Measurements from ENCODE around the gene EPS15.

Gene EPS15

DNA sequence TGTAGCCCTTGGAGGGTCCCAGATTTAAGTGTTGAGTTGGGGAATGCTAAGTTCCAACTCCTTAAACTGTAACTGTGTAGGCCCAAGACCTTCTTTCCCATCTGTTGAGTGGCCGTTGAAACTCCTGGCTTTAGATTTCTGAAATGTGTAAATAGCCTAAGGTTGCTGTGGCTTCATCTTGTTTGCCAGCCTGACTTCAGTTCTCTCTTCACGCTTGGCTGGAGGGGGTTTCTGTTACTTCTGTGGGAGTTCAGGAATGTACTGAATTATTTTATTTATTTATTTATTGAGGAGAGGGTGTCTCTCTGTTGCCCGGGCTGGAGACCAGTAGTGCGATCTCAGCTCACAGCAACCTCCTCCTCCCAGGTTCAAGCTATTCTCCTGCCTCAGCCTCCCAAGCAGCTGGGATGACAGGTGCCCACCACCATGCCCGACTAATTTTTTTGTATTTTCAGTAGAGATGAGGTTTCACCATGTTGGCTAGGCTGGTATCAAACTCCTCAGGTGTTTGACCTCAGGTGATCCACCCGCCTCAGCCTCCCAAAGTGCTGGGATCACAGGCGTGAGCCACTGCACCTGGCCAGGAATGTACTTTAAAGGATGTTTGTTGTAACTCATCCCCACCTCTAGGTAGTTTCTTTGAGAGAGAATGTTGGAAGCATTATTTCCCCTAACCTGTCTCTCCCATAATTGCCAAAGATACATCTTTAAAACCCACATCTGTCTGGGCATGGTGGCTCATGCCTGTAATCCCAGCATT lies 194.6 kb downstream of the EPS15 start:
- DNase-seq (ENCODE audit: extremely low read depth in 1 of 2, low read depth in 1 of 2) = no peak

DNA sequence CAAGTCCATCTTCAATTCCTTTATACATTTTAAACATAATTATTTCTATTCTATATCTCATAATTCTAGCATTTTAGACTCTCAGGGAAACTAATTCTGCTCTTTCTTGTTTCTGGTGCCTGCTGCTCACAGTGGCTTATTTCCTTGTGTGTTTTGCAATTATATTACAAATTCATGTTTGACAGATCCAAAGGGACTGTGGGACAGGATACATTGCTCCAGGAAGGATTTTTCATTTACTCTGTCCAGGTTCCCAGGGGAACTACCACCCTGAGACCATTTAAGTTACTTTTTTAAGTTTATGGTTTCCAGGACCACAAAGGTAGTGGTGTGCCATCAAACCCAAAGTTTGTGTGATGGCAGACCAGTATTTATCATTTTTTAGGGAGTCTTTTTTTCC lies 195.3 kb downstream of the EPS15 start:
- DNase-seq (ENCODE audit: extremely low read depth in 1 of 2, low read depth in 1 of 2) = no peak

DNA sequence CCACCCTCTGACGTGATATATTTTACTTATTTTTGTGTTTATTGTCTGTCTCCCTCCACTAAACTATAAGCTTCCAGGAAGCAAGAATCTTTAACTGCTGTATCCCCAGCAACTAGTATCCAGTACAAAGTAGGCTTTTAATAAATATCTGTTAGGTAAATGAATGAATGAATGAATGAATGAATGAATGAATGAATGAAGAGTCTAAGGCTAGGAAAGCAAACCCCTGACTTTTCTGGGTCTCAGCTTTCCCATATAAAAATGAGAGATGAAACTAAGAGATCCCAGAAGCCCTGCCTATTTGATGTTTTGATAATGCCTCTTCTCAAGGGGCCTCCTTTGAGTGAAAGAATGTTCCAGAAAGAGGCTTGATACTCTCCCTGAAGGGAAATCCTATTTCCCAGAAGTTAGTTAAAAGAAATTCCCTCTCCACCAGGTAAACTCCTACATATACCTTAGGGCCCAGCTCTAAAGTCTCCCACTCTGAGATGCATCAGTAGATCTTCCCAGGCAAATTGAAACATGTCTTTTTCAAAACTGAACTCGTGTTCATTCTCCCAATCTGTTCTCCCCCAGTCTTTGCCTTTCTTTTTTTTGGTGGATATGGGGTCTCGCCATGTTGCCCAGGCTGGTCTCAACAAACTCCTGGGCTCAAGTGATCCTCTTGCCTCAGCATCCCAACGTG lies 196.5 kb downstream of the EPS15 start:
- DNase-seq (ENCODE audit: extremely low read depth in 1 of 2, low read depth in 1 of 2) = no peak

DNA sequence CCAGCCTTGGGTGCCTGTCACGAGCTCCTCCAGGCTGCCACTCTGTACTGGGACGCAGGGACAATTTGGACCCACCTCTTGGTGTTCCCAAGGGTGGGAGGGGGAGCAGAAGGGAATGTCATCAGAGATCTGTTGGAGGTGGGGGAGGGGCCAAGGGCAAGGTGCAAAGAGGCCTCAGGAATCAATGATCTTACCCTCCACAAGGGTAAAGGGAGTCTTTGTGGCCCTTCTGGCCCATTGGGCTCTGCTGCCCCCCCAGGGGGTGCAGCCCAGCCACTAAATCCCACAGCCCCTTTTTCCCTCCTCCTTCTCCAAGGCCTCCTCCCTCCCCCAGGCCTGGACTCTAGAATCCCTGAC lies 197.2 kb downstream of the EPS15 start:
- no peak for DNase-seq (ENCODE audit: extremely low read depth in 1 of 2, low read depth in 1 of 2)

DNA sequence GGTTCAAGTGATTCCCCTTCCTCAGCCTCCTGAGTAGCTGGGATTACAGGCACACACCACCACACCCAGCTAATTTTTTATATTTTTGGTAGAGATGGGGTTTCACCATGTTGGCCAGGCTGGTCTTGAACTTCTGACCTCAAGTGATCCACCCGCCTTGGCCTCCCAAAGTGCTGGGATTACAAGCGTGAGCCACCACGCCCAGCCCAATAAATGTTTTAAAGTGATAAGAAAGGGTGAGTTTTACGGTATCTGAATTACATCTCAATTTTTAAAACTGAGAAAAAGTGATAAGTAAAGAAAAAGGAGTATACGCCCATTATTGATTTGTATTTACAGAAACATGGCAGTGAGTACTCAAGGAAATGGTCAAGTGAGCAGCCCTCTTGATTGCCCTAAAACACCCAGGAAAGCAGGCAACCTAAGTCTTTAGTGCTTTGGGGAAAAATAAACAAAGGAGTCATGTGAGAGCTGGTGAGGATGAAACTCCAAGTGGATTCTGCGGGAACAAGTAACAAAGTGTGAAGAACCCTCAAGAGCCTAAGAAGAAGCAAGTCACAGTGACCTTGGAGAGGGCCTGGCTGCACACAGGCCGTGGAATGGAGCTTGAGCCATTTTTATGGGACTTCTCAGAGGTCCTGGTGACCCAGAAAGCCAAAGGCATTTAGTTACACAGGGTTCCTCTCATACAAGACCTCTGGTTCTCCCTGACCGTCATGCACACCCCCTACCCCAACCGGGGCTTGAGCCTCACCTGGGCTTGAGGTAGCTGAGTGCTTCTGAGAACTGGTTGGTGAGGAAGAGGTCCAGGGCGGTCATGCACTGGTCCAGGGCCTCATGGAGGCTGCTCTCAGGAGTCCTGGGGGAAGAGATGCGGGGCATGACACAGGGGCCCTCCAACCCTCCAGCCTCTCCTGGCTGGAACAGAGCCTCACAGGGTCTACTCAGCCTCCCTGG lies 197.8 kb downstream of the EPS15 start:
- no peak for DNase-seq (ENCODE audit: extremely low read depth in 1 of 2, low read depth in 1 of 2)

DNA sequence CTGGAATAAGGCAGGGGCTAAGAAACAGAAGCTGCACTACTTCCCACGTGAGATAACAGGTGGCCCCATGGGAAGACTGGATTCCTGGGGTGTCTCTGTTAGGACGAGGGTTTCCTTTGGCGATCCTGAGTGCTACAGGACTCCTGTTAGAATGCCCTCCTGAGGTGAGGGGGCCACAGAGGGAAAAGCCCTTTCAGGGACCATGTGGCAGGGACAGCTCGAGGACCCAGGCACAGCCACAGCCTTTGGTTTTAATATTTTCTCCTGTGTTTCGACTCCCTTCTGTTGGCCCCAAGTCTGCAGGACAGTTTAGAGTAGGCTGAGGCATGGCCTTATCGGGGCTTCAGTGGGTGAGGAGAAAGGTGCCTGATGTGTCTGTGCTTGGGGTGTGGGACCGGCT lies 201.3 kb downstream of the EPS15 start:
- no peak for DNase-seq (ENCODE audit: extremely low read depth in 1 of 2, low read depth in 1 of 2)

DNA sequence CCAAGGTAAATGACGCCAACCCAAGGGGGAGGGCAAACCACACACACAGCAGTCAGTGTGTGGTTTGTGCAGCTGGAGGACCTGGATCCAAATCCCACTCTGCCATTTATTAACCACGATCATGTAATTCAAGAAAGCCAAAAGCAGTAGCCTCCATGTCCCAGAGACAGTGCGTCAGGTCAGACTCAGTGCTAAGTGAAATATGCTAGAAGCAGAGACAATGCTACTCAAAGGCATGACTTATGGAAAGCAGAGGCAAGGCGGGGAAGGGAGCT lies 202.3 kb downstream of the EPS15 start:
- no peak for DNase-seq (ENCODE audit: extremely low read depth in 1 of 2, low read depth in 1 of 2)

DNA sequence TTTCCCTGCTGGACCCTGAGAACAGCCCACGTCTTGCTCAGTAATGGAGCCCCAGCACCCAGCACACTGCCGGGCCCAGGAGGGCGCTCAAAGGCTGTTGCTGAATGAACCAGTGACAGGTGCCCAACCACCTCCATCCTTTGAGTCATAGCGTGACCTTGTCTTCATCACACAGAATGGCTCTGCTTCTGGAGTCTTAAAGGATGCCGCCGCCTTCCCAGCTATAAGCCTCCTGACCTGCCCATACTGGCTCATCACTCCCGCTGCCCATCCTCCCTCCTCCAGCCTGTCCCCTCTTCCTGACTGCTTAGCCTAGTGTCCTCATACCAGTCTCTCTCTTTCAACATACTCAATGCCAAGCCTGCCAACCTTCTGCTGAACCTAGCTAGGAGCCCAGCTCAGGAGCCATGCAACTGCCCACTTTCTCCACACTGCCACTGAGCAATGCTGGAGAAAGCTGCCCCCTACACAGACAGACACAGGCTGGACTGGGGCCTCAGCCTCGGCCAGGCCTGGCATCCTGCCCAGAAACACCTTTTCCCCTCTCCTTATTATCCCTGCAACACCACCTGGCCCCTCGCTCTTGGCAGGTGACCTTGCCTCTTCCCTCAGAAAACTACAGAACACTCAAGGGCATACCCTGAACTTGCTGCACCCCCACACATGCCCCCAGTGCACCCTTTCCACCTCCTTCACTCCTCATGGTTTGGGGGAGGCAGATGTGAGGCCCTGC lies 202.8 kb downstream of the EPS15 start:
- DNase-seq (ENCODE audit: extremely low read depth in 1 of 2, low read depth in 1 of 2) = no peak

DNA sequence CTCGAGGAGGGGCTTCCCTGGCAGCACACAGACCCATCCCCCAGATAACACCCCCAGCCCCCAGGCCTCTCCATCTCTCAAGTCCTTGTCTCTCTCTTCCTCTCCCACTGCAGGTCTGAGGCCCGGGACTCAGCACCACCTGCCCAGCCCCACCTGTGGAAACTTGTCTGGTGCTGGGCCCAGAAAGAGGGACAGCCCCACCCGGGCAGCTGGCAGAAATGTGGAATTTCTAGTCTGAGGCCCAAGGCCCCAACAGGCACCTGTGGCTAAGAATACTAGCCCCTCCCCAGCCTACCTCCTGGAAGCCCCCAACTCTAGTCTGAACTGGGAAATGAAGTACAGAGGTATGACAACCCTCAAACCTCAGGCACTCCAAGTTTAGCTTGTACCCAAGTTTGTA lies 204.1 kb downstream of the EPS15 start:
- no peak for DNase-seq (ENCODE audit: extremely low read depth in 1 of 2, low read depth in 1 of 2)

DNA sequence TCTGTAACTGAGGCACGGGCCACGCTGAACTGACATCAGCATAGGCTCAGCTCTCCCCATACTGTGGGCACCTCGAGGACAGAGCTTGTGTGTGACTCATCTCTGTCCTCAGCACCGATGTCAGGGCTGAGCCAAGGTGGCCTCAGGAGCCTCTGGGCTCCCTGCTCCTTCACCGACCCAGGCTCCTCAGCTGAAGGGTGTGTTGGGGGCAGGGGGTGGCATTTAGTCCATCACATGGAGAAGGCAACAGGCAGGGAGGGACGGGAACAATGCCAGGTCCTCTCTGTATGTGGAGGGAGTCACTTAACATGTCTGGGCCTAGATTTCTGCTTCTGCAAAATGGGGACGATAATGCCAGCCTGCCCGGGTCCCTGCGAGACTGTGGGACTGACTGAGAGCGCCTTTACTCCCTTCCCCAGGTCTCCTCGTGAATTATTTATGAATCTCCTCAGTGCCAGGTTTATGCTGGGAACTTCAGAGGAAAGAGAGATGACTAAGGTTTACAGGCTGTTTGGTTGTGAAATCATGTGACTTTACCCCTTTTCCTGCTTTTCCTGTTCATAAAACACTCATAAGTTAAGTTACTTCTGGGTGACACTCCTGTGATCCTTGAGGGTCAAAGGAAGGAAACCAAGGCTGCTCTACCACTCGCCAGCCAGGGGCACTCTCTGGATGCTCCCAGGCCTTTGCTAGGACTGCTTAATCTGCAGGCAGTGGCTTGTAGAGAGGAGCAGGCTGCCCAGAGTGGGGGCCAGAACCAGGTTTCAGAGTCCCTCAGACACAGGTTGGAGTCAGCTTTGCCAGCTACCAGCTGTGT lies 204.9 kb downstream of the EPS15 start:
- no peak for DNase-seq (ENCODE audit: extremely low read depth in 1 of 2, low read depth in 1 of 2)

DNA sequence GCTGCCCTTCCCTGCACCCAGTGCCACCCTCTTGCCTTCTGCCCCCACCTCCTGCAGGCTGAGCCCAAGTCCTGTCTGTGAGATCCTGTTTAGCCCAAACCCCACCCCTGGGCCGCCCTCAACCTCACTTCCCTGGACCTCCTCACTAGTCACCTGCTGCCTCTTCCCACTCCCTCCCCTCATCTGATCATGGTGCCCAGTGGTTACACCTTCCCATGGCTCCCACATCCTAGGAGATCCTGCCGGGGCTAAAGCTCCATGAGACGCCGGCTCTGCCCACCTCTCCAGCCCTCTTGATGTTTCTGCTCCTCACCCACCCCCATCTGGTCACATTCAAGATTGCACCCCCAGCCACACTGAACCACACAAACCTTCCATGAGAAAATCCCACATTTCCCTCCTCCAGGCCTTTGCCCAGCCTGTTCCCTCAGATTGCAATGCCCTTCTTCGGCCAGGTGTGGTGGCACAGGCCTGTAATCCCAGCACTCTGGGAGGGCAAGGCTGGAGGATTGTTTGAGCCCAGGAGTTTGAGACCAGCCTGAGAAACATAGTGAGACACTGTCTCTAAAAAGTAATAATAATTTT lies 205.7 kb downstream of the EPS15 start:
- DNase-seq (ENCODE audit: extremely low read depth in 1 of 2, low read depth in 1 of 2) = no peak

DNA sequence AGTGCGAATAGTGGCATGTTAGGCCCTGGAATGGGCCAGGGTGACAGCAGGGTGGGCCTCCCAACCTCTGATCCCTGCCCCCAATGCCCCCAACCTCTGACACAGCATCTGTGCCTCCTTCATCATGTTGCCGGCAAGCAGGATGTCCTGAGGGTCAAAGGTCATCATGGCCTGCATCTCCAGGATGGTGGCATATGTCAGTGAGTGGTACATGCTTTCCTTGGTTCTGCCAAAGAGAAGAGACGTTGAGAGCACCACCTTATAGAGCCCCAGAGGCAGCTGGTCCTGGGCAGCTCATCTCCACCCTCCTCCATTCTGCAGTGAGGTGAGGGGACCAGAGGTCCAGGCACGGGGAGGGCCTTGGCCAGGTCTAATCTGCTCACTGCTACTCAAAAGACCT lies 206.3 kb downstream of the EPS15 start:
- DNase-seq (ENCODE audit: extremely low read depth in 1 of 2, low read depth in 1 of 2) = no peak

DNA sequence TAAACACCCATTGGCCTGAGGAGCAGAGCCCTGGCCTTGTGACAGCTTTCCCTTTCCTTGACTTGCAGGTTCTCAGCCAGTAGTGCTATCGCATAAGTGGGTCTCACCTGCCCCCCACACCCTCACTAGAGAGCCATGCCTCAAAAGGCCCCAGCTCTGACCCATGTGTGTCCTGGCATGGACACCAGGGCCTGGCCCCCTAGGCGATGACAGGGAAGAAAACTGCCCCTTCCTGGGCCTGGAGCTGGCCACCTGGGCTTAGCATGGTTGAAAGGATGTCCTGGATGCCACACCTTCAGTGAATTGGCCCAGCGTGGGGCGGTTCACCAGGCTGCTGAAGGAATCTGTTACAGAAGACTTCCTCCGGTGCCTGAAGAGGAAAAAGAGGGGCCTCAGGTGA lies 207.2 kb downstream of the EPS15 start:
- no peak for DNase-seq (ENCODE audit: extremely low read depth in 1 of 2, low read depth in 1 of 2)

DNA sequence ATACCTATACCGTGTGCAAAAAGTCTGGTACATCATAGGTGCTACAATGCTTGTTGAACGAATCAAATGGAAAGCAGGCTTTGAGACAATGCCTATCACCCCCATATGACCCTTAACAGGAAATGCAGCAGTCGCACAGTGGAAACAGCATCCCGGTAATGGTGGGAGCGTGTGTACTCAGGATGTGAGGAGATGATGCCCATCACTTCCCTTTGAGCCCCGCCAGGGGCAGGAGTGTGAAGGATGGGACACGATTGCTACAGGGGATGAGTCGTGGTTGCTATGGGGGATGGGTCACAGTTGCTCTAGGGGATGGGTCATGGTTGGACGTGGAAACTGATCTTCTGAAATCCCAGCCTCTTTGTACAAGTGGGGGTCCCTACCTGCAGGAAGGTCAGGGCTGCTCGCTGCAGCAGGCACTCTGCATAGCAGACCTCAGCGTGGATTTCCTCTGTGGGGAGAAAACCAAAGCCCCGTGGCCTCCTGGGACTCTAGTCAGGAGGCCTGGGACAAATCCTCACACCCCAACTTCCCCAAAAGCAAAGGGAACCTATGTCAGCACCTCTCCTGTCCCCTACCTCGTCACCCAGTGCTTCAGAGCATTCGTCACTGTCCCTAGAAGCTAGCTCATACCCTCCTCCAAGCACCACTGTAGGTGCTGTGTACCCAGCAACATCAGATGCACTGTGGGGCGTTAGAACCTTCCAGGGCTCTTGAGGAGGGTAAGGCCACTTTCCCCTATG lies 208.0 kb downstream of the EPS15 start:
- DNase-seq (ENCODE audit: extremely low read depth in 1 of 2, low read depth in 1 of 2) = no peak

DNA sequence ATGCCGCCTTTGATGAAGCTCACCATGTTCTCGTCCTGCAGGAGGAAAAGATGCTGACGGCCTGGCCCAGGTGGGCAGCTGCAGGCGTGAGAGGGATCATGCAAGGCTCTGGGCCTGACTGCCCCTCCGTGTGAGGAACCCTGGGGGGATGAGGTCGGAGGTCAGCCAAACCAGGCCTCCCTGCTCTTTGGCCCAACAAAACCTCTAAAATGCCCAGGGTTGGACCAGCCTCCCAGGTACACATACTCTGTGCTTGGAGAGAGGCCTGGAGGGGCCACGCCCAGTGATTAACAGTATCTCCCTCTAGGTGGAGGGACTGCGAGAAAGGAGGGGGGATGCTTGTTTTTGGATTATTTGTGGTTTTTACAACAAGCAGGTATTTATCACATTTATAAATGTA lies 209.8 kb downstream of the EPS15 start:
- no peak for DNase-seq (ENCODE audit: extremely low read depth in 1 of 2, low read depth in 1 of 2)

DNA sequence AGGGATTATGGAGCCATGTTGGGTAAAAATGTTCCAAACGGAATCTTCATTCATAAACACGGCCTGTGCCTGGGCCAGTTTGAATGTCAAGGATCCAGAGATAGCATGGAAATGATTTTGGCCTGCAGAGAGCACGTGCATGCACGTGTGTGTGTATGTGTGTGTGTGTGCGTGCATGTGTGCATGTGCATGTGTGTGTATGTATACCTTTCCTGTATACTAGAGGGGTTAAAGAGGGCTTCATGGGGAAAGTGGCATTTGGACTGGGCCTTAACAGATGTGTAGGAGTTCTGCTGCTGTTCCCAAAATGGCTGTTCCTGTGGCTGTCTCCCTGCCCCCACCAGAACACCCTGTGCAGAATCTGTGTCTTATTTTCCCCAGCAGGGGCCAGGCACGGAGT lies 210.4 kb downstream of the EPS15 start:
- no peak for DNase-seq (ENCODE audit: extremely low read depth in 1 of 2, low read depth in 1 of 2)

DNA sequence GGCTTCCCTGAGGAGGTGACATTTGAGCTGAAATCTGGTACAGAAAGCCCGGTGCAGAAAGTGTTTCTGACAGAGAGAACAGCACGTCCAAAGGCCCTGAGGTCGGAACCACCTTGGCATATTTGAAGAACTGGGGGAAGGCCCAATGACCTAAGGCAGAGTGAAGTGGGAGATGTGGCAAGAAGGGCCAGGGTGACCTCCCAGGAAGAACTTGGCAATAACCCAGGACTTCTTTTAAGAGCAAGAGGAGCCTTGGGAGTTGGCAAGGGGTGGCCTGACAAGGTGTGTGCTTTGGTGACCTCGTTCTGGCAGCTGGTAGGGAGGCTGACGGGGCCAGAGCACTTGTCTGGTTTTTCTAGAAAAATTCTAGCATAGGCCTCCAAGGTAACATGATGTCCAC lies 212.1 kb downstream of the EPS15 start:
- DNase-seq (ENCODE audit: extremely low read depth in 1 of 2, low read depth in 1 of 2) = no peak

DNA sequence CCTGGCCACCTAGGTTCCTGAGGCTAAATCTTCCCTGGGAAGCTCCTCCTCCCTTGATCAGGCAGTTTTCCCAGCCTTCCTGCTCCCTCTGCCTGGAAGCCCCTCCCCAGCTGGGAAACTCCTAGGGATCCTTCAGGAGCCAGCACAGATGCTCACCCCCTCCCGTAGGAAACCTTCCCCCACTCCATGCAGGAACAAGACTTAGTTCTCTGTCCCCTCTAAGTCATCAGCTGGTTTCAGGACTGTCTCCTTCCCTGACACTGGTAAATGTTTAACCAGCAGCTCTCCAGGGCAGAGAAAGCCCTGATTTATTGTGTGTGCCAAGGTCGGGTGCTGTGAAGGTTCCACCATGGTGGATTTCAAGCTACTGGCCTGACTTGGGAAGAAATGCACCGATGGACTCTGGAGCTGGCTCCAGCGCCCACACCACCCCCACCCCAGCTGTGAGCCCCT lies 213.7 kb downstream of the EPS15 start:
- DNase-seq (ENCODE audit: extremely low read depth in 1 of 2, low read depth in 1 of 2) = no peak

DNA sequence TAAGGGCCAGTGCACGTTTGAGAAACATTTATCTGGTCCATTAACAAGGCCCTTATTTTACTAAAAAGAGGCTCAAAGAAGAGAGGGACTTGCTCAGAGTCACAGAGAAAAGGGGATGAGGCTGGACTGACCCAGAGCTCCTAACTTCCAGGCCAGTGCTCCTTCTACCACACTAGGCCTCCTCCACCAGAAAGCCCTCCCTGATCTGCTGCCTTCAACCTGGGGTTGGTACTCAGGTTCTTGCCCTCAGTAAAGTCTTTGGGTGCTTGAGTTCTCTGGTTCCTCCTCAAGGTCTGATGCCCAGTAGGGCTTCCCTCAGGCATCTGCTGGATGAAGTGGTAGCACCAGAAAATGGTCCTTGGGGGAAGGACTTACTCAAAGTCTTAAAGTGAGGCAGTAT lies 214.7 kb downstream of the EPS15 start:
- DNase-seq (ENCODE audit: extremely low read depth in 1 of 2, low read depth in 1 of 2) = no peak
